OCI-LY3 (cell line): ENCODE measurements around the gene SAC3D1.

Experiments used
- H2AFZ ChIP-seq: fragments of 200-600, 300-600 bp; shearing (Covaris generic); 2 replicates; pipeline ENCODE4 v1.6.0; 2014; ENCODE audit warnings: antibody characterized with exemption, low read depth, low read length
- H3K27ac ChIP-seq: fragments of 200-600, 300-600 bp; sonication (generic); 2 replicates; pipeline ENCODE4 v1.5.1; 2014; ENCODE audit warnings: mild to moderate bottlenecking, low read length, moderate library complexity, mixed read lengths
- H3K27me3 ChIP-seq: fragments of 200-600, 300-600 bp; sonication (generic); 2 replicates; pipeline ENCODE4 v1.6.1; 2014; ENCODE audit warnings: low read depth, low read length, mixed read lengths
- H3K36me3 ChIP-seq: fragments of 200-600, 300-600 bp; sonication (generic); replicated peaks from 2 replicates; pipeline ENCODE3; 2014; ENCODE audit warnings: low read depth, low read length, mixed read lengths
- H3K4me1 ChIP-seq: fragments of 300-600, 200-600 bp; sonication (generic); 2 replicates; pipeline ENCODE4 v1.6.1; 2014; ENCODE audit warnings: low read length, mixed read lengths
- H3K4me2 ChIP-seq: fragments of 200-600, 300-600 bp; sonication (generic); 2 replicates; pipeline ENCODE4 v1.6.1; 2014; ENCODE audit warnings: low read length, mixed read lengths
- H3K4me3 ChIP-seq: fragments of 300-600, 200-600 bp; sonication (generic); 2 replicates; pipeline ENCODE4 v1.5.1; 2014; ENCODE audit warnings: antibody characterized with exemption, mild to moderate bottlenecking, low read length, moderate library complexity
- H3K79me2 ChIP-seq: fragments of 300-600, 200-600 bp; shearing (Covaris generic); 2 replicates; pipeline ENCODE4 v1.6.1; 2014; ENCODE audit warnings: mild to moderate bottlenecking, low read length, mixed read lengths
- H3K9ac ChIP-seq: fragments of 300-600, 200-600 bp; shearing (Covaris generic); 2 replicates; pipeline ENCODE4 v1.6.0; 2014; ENCODE audit warnings: mild to moderate bottlenecking, low read length, moderate library complexity
- H3K9me3 ChIP-seq: fragments of 200-600, 300-600 bp; shearing (Covaris generic); 2 replicates; pipeline ENCODE4 v1.6.1; 2014; ENCODE audit warnings: low read length, mixed read lengths; ENCODE audit not compliant: insufficient read depth
- H4K20me1 ChIP-seq: fragments of 200-600, 300-600 bp; sonication (generic); 2 replicates; pipeline ENCODE4 v1.6.1; 2016; ENCODE audit warnings: low read length, mixed read lengths; ENCODE audit not compliant: insufficient read depth
- EZH2phosphoT487 ChIP-seq: fragments of 200-600 bp; shearing (Covaris generic); IDR thresholded peaks from 2 replicates; pipeline ENCODE4 v1.6.1; 2018; ENCODE audit warnings: antibody characterized with exemption, mixed run types, low read depth
- TF ChIP-seq, protein P1 (sequence below): fragments of 200-600, 300-600 bp; sonication (generic); IDR thresholded peaks from 2 replicates; pipeline ENCODE4 v1.5.1; 2014; ENCODE audit warnings: antibody characterized with exemption, low read length, low read depth

SAC3D1 gene

DNA sequence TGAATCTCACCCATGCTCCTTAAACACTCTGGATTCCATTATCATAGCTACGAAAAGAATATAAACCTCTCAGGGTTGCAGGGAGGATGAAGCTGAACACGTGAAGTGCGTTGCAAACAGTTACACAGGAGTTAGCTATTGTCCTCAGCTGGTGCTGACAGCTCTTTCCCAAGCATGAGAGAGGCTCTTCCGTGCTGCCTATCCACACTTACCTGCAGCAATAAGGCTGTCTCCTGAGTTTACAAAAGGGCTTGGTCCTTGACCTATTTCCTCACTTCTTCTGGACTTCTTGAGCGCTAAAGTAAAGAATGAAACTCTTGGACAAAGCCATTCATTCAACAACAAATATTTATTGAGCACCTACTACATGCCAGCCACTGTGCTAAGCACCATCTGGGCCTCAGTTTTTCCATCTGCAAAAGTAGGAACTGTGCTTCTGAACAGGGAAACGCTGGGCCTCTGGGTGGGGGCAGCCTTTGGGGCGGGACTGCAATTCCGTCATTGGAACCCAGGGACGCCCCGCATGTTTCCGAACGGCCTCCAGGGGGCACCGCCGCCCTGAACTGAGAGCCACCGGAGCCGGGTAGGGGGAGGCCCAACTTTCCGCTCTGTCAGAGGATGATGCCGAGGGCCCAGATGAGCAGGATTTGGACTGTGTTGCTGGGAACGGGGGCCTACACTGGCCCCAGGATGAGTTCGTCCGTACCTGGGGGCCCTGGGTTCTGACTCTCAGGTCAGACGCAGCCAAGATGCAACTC, 27.7 kb upstream of the SAC3D1 start:
- H3K4me1 ChIP-seq, result peaks cover 12% of the 10 kb centered on the region
- peaks cover 30% of the 10 kb centered on the region for H3K79me2 ChIP-seq
- H3K27me3 ChIP-seq, result no peaks in the 10 kb centered on the region
- TF ChIP-seq, protein P1, sequence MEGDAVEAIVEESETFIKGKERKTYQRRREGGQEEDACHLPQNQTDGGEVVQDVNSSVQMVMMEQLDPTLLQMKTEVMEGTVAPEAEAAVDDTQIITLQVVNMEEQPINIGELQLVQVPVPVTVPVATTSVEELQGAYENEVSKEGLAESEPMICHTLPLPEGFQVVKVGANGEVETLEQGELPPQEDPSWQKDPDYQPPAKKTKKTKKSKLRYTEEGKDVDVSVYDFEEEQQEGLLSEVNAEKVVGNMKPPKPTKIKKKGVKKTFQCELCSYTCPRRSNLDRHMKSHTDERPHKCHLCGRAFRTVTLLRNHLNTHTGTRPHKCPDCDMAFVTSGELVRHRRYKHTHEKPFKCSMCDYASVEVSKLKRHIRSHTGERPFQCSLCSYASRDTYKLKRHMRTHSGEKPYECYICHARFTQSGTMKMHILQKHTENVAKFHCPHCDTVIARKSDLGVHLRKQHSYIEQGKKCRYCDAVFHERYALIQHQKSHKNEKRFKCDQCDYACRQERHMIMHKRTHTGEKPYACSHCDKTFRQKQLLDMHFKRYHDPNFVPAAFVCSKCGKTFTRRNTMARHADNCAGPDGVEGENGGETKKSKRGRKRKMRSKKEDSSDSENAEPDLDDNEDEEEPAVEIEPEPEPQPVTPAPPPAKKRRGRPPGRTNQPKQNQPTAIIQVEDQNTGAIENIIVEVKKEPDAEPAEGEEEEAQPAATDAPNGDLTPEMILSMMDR, result peak; percentile 72
- no peak for TF ChIP-seq EZH2phosphoT487
- H2AFZ ChIP-seq, result peak overlapping the region; percentile 96
- H3K27ac ChIP-seq, result peak overlapping the region; percentile 92
- peaks cover 19% of the 10 kb centered on the region for H3K36me3 ChIP-seq
- no peaks in the 10 kb centered on the region for H4K20me1 ChIP-seq
- H3K9ac ChIP-seq, result peak overlapping the region; percentile 98
- H3K9me3 ChIP-seq, result no peaks in the 10 kb centered on the region
- peak overlapping the region; percentile 88 for H3K4me3 ChIP-seq
- H3K4me2 ChIP-seq, result peak overlapping the region; percentile 89

DNA sequence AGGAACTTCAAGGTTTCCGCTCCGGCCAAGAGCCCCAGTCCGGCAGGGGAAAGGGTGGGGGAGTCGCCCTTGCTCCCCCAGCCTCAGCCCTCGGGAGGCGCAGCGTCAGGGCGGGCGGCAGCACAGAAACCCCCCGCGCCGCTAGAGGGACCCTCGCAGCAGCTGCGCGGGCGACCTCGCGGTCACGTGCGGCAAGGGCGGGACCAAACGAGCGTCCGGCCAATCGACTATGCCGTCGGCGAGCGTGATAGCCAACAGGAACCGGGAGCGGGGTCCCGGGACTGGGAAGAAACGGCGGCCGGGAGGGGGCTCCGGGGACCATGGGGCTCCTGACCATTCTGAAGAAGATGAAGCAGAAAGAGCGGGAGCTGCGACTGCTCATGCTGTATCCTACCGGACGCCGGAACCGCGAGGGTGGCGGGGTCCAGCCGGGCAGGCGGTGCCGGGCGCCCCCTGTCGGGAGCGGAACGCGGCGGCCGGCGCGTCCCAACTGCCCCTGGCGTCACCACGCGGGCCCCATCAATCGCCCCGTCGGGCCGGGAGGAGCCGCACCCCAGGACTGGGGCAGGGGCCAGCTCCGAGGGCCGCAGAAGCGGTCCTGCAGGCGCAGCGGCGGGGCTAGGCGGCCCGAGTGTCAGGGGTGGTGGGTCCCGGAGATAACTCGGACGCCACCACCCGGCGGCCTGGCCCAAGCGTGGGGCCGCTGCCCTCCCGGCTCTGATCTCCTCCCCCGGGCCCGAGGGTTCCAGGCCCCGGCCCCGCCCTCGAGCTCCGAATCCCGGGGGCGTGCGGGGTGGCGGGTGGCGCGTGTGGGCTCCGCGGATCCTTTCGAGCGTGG, 26.9 kb upstream of the SAC3D1 start, which contains the start of gene ARL2:
ARL2 (plus strand) TSS at position 273 of the 838 bp plus-strand sequence; CDS start at position 321, 48 bp downstream.
- peak within 1 kb of the TSS; percentile 98 for H3K9ac ChIP-seq
- peak within 1 kb of the TSS; percentile 92 for H3K27ac ChIP-seq
- peaks cover 30% of the 10 kb centered on the region for H3K79me2 ChIP-seq
- peaks cover 24% of the 10 kb centered on the region for H3K36me3 ChIP-seq
- peak within 1 kb of the TSS; percentile 96 for H2AFZ ChIP-seq
- H3K27me3 ChIP-seq, result no peaks in the 10 kb centered on the region
- no peaks in the 10 kb centered on the region for H3K9me3 ChIP-seq
- H4K20me1 ChIP-seq, result no peaks in the 10 kb centered on the region
- peak within 1 kb of the TSS; percentile 88 for H3K4me3 ChIP-seq
- TF ChIP-seq EZH2phosphoT487, result no peak
- TF ChIP-seq, protein P1, result peak; percentile 71
- H3K4me2 ChIP-seq, result peak within 1 kb of the TSS; percentile 89
- peaks cover 12% of the 10 kb centered on the region for H3K4me1 ChIP-seq

DNA sequence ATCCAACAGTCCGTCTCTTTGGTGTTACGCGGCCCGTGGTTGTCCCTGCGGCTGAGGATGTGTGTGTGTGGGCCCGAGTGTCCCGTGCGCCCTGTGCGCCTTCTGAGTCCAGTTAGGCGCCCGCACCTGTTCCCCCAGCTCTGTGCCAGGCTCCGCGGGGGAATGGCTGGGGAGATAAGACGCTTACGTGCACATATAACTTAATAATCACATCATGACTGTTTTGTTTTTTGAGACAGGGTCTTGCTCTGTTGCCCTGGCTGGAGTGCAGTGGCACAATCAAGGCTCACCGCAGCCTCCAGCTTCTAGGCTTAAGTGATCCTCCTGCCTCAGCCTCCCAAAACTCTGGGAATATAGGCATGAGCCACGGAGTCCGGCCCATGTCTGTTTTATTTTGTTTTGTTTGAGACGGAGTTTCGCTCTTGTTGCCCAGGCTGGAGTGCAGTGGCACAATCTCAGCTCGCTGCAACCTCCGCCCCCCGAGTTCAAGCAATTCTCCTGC, 26.2 kb upstream of the SAC3D1 start:
- Histone ChIP-seq H2AFZ (peak overlapping the region; percentile 96), H3K36me3 (peaks cover 26% of the 10 kb centered on the region), H3K27me3 (no peaks in the 10 kb centered on the region), H3K79me2 (peaks cover 30% of the 10 kb centered on the region), H3K9me3 (no peaks in the 10 kb centered on the region), H3K4me2 (peak overlapping the region; percentile 89), H4K20me1 (no peaks in the 10 kb centered on the region), H3K27ac (peak overlapping the region; percentile 92), H3K9ac (peak overlapping the region; percentile 98), H3K4me3 (peak overlapping the region; percentile 88), H3K4me1 (peaks cover 12% of the 10 kb centered on the region)
- no peak for TF ChIP-seq EZH2phosphoT487
- TF ChIP-seq, protein P1, result no peak

DNA sequence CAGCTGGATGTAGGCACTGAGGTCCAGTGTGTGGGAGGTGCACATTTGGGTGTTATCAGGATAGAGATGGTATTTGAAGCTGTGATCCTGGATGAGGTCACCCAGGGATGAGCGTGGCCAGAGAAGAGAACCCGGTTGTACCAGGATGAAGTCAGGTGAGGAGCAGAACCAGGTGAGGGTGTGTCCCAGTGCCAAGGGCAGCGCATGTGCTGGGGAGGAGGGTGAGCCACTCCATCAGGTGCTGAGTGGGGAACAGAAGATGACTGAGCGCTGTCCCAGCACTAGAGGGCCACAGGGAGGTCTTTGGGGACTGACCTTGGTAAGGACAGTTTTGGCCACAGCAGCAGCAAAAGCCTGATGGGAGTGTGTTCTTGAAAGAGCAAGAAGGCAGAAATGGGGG, 24.3 kb upstream of the SAC3D1 start:
- Histone ChIP-seq H3K36me3 (peaks cover 33% of the 10 kb centered on the region), H3K4me1 (peaks cover 12% of the 10 kb centered on the region), H3K9me3 (no peaks in the 10 kb centered on the region)

More for the DNA sequence above, 24.3 kb upstream of the SAC3D1 start:
- H3K4me2 ChIP-seq, result no peak overlapping the region
- TF ChIP-seq, protein P1, result no peak; the same call in 1 of the 2 replicates
- no peak for TF ChIP-seq EZH2phosphoT487
- no peak overlapping the region for H3K9ac ChIP-seq
- no peaks in the 10 kb centered on the region for H4K20me1 ChIP-seq
- H3K27ac ChIP-seq, result no peak overlapping the region
- no peak overlapping the region for H3K4me3 ChIP-seq
- H2AFZ ChIP-seq, result no peak overlapping the region
- H3K79me2 ChIP-seq, result peaks cover 30% of the 10 kb centered on the region
- no peaks in the 10 kb centered on the region for H3K27me3 ChIP-seq
